K562 (cell line): ENCODE results near the gene HCN3. TPM values are rescaled to one million over a fixed set of nuclear protein-coding genes. Genes with fewer than 3 reads are reported as not detected.

Experiments used
- ASH1L ChIP-seq: fragments of 450-650 bp; IDR thresholded peaks from 2 replicates; pipeline ENCODE4 v1.6.1; 2018; ENCODE audit warnings: borderline replicate concordance, mild to moderate bottlenecking, low read depth; ENCODE audit not compliant: partially characterized antibody
- CTCF ChIP-seq, 3 experiments: IDR thresholded peaks in 2 of 3; conservative IDR thresholded peaks in 1 of 3; 2 replicates each; pipeline ENCODE4 v1.5.1; 2011 to 2012; ENCODE audit warnings: low read length in 3 of 3, mild to moderate bottlenecking in 3 of 3, control low read depth in 2 of 3, improper control_type of control experiment in 1 of 3, inconsistent platforms in 1 of 3, low read depth in 1 of 3, mixed read lengths in 1 of 3, moderate library complexity in 1 of 3; ENCODE audit not compliant: insufficient read depth in 2 of 3
- HDAC6 ChIP-seq: IDR thresholded peaks from 2 replicates; pipeline ENCODE4 v1.6.1; 2012; ENCODE audit warnings: low read depth, mild to moderate bottlenecking, control low read depth, inconsistent platforms, low read length, moderate library complexity
- HOXB6 ChIP-seq: fragments of 250-450 bp; sonication (Bioruptor Pico); IDR thresholded peaks from 2 replicates; pipeline ENCODE4 v1.5.1; 2022; ENCODE audit warnings: mild to moderate bottlenecking, borderline replicate concordance
- HSF4 ChIP-seq: fragments of 250-450 bp; sonication (Bioruptor Pico); IDR thresholded peaks from 2 replicates; pipeline ENCODE4 v2.1.2; 2022; ENCODE audit warnings: mild to moderate bottlenecking, moderate library complexity, borderline replicate concordance
- NR3C1 ChIP-seq: sonication (generic); formaldehyde crosslinking; IDR thresholded peaks from 2 replicates; pipeline ENCODE4 v1.8.1; 2022; ENCODE audit warnings: missing genetic modification reagents
- POLR2H ChIP-seq: IDR thresholded peaks from 2 replicates; pipeline ENCODE4 v1.6.1; 2016; ENCODE audit warnings: missing genetic modification characterization, low read depth, mild to moderate bottlenecking, control low read depth, missing compliant biosample characterization, moderate library complexity
- POLR3A ChIP-seq: IDR thresholded peaks from 2 replicates; pipeline ENCODE4 v1.6.1; 2011; ENCODE audit warnings: borderline replicate concordance, mild to moderate bottlenecking, moderate library complexity; ENCODE audit not compliant: insufficient read length, insufficient read depth; ENCODE audit errors: extremely low read depth
- TAF1 ChIP-seq: IDR thresholded peaks from 2 replicates; pipeline ENCODE4 v1.6.1; 2011; ENCODE audit warnings: mild to moderate bottlenecking, low read length, moderate library complexity; ENCODE audit not compliant: insufficient read depth, control insufficient read depth, severe bottlenecking; ENCODE audit errors: extremely low read depth
- TGIF2 ChIP-seq: sonication (generic); formaldehyde crosslinking; IDR thresholded peaks from 2 replicates; pipeline ENCODE4 v1.8.1; 2022; ENCODE audit warnings: mild to moderate bottlenecking, missing genetic modification reagents, moderate library complexity
- ZFP36 ChIP-seq: fragments of 150-350 bp; IDR thresholded peaks from 2 replicates; pipeline ENCODE4 v1.6.1; 2018; ENCODE audit warnings: low read length, low read depth; ENCODE audit not compliant: partially characterized antibody
- ZNF318 ChIP-seq, 2 experiments: fragments of 450-650 bp; IDR thresholded peaks; 2 replicates each; pipeline ENCODE4 v1.6.1; 2016; ENCODE audit warnings: mild to moderate bottlenecking in 2 of 2, borderline replicate concordance in 1 of 2, low read depth in 1 of 2, moderate library complexity in 1 of 2
- polyA plus RNA-seq, 8 experiments: library from polyadenylated mRNA; depleted of rRNA in 4 of 8; stranded (reverse) in 5 of 8; unstranded in 3 of 8; fragments of >200 nt; fragmentation: Nextera tagmentation in 2 of 8; fragmentation: Illumina TruSeq in 1 of 8; extraction: Ambion mirVana in 2 of 8; extraction: Trizol in 1 of 8; gene quantifications; 2 replicates each; pipeline versions ENCODE4 v1.2.1 to v1.2.3, GENCODE V29; 2011 to 2014; ENCODE audit warnings: inconsistent platforms in 1 of 8, missing spikeins in 1 of 8
- total RNA-seq, 7 experiments: library from RNA; depleted of rRNA in 6 of 7; stranded (reverse); fragments of >200 nt in 6 of 7; fragmentation: Illumina TruSeq in 2 of 7; extraction: Trizol in 2 of 7; gene quantifications; 2 replicates each; pipeline versions ENCODE4 v1.2.1 to v1.2.3, GENCODE V29; 2011 to 2021; ENCODE audit warnings: low replicate concordance in 1 of 7
- TF ChIP-seq, protein P1 (sequence below): fragments of 450-650 bp; IDR thresholded peaks from 2 replicates; pipeline ENCODE4 v1.7.1; 2018; ENCODE audit warnings: mild to moderate bottlenecking, low read depth; ENCODE audit not compliant: partially characterized antibody

Gene HCN3
- total and polyA plus RNA-seq, 9 of the 15 experiments (the other 6 are each of a cell fraction or from before 2014, with no cell fraction given) = 0.91 to 9.7 (median 3.9) TPM

DNA sequence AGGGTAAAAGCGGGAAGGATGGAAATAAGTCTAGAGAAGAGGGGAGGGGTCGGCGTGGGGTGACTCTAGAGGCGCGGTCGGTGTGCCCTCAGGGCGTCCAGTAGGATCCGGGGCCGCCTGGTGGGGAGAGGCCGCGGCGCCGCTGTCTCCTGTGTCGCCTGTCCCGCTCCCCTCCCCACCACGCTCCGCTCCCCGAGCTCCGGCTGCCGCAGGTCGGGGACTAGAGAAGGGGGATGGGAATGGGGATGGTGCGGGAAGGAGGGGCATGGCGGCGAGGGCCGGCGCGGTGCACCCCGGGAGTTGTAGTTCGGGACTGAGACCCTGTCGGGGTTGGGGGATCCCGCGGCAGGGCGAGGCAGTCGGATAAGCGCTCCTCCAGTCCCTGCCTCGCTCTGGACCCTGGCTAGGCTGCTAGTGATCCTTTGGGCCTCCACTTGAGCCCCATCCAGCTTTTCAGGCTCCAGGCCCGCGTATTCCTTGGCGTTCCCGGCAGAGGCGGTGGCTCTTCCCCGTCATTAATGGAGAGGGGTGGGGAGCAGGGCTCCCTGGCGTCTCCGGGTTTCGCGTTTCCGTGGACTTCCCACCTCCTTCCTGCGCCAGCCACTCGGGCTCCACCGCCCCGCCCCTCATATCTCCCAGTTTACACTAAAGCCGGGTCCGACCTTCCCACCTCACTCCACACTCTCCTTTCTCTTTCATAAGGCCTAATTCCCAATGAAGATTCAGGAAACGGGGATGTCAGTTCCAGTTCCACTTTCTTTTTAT, 21.8 kb upstream of the HCN3 start, which contains the start of gene ENTREP3 (continued):
- TF ChIP-seq, protein P1, sequence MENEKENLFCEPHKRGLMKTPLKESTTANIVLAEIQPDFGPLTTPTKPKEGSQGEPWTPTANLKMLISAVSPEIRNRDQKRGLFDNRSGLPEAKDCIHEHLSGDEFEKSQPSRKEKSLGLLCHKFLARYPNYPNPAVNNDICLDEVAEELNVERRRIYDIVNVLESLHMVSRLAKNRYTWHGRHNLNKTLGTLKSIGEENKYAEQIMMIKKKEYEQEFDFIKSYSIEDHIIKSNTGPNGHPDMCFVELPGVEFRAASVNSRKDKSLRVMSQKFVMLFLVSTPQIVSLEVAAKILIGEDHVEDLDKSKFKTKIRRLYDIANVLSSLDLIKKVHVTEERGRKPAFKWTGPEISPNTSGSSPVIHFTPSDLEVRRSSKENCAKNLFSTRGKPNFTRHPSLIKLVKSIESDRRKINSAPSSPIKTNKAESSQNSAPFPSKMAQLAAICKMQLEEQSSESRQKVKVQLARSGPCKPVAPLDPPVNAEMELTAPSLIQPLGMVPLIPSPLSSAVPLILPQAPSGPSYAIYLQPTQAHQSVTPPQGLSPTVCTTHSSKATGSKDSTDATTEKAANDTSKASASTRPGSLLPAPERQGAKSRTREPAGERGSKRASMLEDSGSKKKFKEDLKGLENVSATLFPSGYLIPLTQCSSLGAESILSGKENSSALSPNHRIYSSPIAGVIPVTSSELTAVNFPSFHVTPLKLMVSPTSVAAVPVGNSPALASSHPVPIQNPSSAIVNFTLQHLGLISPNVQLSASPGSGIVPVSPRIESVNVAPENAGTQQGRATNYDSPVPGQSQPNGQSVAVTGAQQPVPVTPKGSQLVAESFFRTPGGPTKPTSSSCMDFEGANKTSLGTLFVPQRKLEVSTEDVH = no peak
- TF ChIP-seq ZFP36 = no peak
- no peak for TF ChIP-seq TGIF2 (CRISPR knock-in tag)
- TF ChIP-seq CTCF (IDR thresholded peaks at IDR 0.05 in 2 of 3, conservative IDR thresholded peaks at IDR 0.05 in 1 of 3; ENCODE audit: insufficient read depth in 2 of 3, low read depth in 1 of 3, low read length in 3 of 3) = peak in 2 of 3 experiments; percentile 34 to 47; a peak in 3 of 6 replicates
- no peak for TF ChIP-seq POLR2H (tag)
- TF ChIP-seq NR3C1 (CRISPR knock-in tag) = no peak
- TF ChIP-seq TAF1 = peak; percentile 56
- TF ChIP-seq POLR3A = no peak
- TF ChIP-seq ZNF318 (IDR thresholded peaks at IDR 0.05; ENCODE audit: borderline replicate concordance in 1 of 2, low read depth in 1 of 2) = no peak
- no peak for TF ChIP-seq HOXB6 (CRISPR knock-in tag)
- no peak for TF ChIP-seq ASH1L
- TF ChIP-seq HSF4 = no peak
- TF ChIP-seq HDAC6 = no peak
